ENCODE measurements around the gene MBTPS1. TPM values are rescaled to one million over a fixed set of nuclear protein-coding genes. Genes with fewer than 3 reads are reported as not detected.

The MBTPS1 gene
- total and polyA plus RNA-seq, 2 experiments from 2014 or later, result 18.1 to 49.3 TPM

- Mint-ChIP-seq H3K36me3 (ENCODE audit: low read depth) (no peaks in the 10 kb centered on the region), H3K4me3 (no peak overlapping the region), H3K4me1 (peaks cover 3% of the 10 kb centered on the region; the same call in 2 of the 3 replicates), H3K27ac (no peak overlapping the region), H3K27me3 (ENCODE audit: insufficient read depth, low read depth, poor library complexity) (peaks cover 5% of the 10 kb centered on the region), H3K9me3 (peaks cover 2% of the 10 kb centered on the region; the same call in 2 of the 3 replicates)
- Histone ChIP-seq H3K27me3 (ENCODE audit: insufficient read depth) (no peaks in the 10 kb centered on the region), H3F3A (replicated peaks; ENCODE audit: low read depth) (no peaks in the 10 kb centered on the region), H3K9me2 (ENCODE audit: insufficient read depth) (no peaks in the 10 kb centered on the region), H3K27ac (ENCODE audit: low read depth) (no peak overlapping the region), H3K79me2 (replicated peaks; ENCODE audit: insufficient read depth) (no peaks in the 10 kb centered on the region), H3K4me3 (no peak overlapping the region), H2AFZ (no peak overlapping the region), H3K4me1 (ENCODE audit: insufficient read depth) (no peaks in the 10 kb centered on the region), H3K36me3 (ENCODE audit: insufficient read depth) (no peaks in the 10 kb centered on the region), H4K20me1 (replicated peaks; ENCODE audit: insufficient read depth) (no peaks in the 10 kb centered on the region), H3K4me2 (no peak overlapping the region)
- DNase-seq (ENCODE audit: low spot score) (no peak), ATAC-seq (no peak)
- TF ChIP-seq EZH2 (IDR thresholded peaks at IDR 0.05; ENCODE audit: low read depth, unreplicated experiment), result no peak
- no peak for TF ChIP-seq NANOG (IDR thresholded peaks at IDR 0.05; ENCODE audit: borderline replicate concordance)
- TF ChIP-seq JUNB (IDR thresholded peaks at IDR 0.05; ENCODE audit: unreplicated experiment), result no peak
- no peak for TF ChIP-seq STAT1 (IDR thresholded peaks at IDR 0.05; ENCODE audit: unreplicated experiment)
- no peak for TF ChIP-seq ZNF331 (CRISPR knock-in tag; IDR thresholded peaks at IDR 0.05; ENCODE audit: low read depth)
- TF ChIP-seq, protein P1, sequence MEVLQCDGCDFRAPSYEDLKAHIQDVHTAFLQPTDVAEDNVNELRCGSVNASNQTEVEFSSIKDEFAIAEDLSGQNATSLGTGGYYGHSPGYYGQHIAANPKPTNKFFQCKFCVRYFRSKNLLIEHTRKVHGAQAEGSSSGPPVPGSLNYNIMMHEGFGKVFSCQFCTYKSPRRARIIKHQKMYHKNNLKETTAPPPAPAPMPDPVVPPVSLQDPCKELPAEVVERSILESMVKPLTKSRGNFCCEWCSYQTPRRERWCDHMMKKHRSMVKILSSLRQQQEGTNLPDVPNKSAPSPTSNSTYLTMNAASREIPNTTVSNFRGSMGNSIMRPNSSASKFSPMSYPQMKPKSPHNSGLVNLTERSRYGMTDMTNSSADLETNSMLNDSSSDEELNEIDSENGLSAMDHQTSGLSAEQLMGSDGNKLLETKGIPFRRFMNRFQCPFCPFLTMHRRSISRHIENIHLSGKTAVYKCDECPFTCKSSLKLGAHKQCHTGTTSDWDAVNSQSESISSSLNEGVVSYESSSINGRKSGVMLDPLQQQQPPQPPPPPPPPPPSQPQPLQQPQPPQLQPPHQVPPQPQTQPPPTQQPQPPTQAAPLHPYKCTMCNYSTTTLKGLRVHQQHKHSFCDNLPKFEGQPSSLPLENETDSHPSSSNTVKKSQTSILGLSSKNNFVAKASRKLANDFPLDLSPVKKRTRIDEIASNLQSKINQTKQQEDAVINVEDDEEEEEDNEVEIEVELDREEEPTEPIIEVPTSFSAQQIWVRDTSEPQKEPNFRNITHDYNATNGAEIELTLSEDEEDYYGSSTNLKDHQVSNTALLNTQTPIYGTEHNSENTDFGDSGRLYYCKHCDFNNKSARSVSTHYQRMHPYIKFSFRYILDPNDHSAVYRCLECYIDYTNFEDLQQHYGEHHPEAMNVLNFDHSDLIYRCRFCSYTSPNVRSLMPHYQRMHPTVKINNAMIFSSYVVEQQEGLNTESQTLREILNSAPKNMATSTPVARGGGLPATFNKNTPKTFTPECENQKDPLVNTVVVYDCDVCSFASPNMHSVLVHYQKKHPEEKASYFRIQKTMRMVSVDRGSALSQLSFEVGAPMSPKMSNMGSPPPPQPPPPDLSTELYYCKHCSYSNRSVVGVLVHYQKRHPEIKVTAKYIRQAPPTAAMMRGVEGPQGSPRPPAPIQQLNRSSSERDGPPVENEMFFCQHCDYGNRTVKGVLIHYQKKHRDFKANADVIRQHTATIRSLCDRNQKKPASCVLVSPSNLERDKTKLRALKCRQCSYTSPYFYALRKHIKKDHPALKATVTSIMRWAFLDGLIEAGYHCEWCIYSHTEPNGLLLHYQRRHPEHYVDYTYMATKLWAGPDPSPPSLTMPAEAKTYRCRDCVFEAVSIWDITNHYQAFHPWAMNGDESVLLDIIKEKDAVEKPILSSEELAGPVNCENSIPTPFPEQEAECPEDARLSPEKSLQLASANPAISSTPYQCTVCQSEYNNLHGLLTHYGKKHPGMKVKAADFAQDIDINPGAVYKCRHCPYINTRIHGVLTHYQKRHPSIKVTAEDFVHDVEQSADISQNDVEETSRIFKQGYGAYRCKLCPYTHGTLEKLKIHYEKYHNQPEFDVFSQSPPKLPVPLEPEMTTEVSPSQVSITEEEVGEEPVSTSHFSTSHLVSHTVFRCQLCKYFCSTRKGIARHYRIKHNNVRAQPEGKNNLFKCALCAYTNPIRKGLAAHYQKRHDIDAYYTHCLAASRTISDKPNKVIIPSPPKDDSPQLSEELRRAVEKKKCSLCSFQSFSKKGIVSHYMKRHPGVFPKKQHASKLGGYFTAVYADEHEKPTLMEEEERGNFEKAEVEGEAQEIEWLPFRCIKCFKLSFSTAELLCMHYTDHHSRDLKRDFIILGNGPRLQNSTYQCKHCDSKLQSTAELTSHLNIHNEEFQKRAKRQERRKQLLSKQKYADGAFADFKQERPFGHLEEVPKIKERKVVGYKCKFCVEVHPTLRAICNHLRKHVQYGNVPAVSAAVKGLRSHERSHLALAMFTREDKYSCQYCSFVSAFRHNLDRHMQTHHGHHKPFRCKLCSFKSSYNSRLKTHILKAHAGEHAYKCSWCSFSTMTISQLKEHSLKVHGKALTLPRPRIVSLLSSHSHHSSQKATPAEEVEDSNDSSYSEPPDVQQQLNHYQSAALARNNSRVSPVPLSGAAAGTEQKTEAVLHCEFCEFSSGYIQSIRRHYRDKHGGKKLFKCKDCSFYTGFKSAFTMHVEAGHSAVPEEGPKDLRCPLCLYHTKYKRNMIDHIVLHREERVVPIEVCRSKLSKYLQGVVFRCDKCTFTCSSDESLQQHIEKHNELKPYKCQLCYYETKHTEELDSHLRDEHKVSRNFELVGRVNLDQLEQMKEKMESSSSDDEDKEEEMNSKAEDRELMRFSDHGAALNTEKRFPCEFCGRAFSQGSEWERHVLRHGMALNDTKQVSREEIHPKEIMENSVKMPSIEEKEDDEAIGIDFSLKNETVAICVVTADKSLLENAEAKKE (CRISPR knock-in tag; IDR thresholded peaks at IDR 0.05), result no peak
- TF ChIP-seq EZH2phosphoT487 (IDR thresholded peaks at IDR 0.05; ENCODE audit: unreplicated experiment), result no peak
Measured at GRCh38 chr16:84036982-84037425, 79.7 kb downstream of the MBTPS1 start.

DNA sequence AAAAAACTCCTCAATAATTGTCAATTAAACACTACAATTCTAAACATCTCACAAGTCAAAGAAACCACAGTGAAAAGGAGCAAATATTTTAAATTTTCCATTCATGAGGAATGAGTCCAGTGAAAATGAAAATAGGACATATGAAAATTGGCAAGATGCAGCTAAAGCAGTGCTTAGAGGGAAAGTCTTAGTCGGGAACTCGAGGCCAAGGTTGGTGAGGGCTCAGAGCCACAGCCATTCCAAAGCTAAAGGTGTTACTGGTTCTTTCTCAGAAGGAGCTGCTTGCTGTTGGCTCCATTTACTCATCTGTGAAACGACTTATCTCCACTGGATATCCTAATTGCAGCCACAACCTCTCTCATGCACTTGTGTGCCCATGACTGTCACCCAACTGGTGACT is 80.6 kb downstream of the MBTPS1 start:
- no peaks in the 10 kb centered on the region for H3K27me3 ChIP-seq (ENCODE audit: insufficient read depth)
- Mint-ChIP-seq H3K36me3 (ENCODE audit: low read depth) (no peaks in the 10 kb centered on the region), H3K27me3 (ENCODE audit: insufficient read depth, low read depth, poor library complexity) (peaks cover 9% of the 10 kb centered on the region), H3K4me3 (no peak overlapping the region), H3K9me3 (peaks cover 2% of the 10 kb centered on the region; the same call in 2 of the 3 replicates), H3K27ac (no peak overlapping the region), H3K4me1 (peaks cover 3% of the 10 kb centered on the region; the same call in 2 of the 3 replicates)
- no peaks in the 10 kb centered on the region for H3K36me3 ChIP-seq (ENCODE audit: insufficient read depth)
- H3K27ac ChIP-seq (ENCODE audit: low read depth), result no peak overlapping the region
- H3F3A ChIP-seq (replicated peaks; ENCODE audit: low read depth), result no peaks in the 10 kb centered on the region
- H3K4me2 ChIP-seq, result no peak overlapping the region
- H3K9me2 ChIP-seq (ENCODE audit: insufficient read depth), result no peaks in the 10 kb centered on the region
- H2AFZ ChIP-seq, result no peak overlapping the region
- H3K4me1 ChIP-seq (ENCODE audit: insufficient read depth), result no peaks in the 10 kb centered on the region
- no peaks in the 10 kb centered on the region for H4K20me1 ChIP-seq (replicated peaks; ENCODE audit: insufficient read depth)
- H3K79me2 ChIP-seq (replicated peaks; ENCODE audit: insufficient read depth), result no peaks in the 10 kb centered on the region
- ATAC-seq (no peak), DNase-seq (ENCODE audit: low spot score) (no peak)
- H3K4me3 ChIP-seq, result no peak overlapping the region
- TF ChIP-seq ZNF331 (CRISPR knock-in tag; IDR thresholded peaks at IDR 0.05; ENCODE audit: low read depth), result no peak
- TF ChIP-seq CREB1 (CRISPR knock-in tag; IDR thresholded peaks at IDR 0.05; ENCODE audit: low read depth), result no peak
- no peak for TF ChIP-seq STAT1 (IDR thresholded peaks at IDR 0.05; ENCODE audit: unreplicated experiment)
- TF ChIP-seq, protein P2, sequence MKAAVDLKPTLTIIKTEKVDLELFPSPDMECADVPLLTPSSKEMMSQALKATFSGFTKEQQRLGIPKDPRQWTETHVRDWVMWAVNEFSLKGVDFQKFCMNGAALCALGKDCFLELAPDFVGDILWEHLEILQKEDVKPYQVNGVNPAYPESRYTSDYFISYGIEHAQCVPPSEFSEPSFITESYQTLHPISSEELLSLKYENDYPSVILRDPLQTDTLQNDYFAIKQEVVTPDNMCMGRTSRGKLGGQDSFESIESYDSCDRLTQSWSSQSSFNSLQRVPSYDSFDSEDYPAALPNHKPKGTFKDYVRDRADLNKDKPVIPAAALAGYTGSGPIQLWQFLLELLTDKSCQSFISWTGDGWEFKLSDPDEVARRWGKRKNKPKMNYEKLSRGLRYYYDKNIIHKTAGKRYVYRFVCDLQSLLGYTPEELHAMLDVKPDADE (IDR thresholded peaks at IDR 0.05), result no peak
- TF ChIP-seq EZH2phosphoT487 (IDR thresholded peaks at IDR 0.05; ENCODE audit: unreplicated experiment), result no peak
- TF ChIP-seq CTCF (conservative IDR thresholded peaks at IDR 0.05; ENCODE audit: low read depth in 2 of 2), result no peak
- no peak for TF ChIP-seq ZNF114 (CRISPR knock-in tag; IDR thresholded peaks at IDR 0.05)

Measured in GM23338 (cell line).